Cardiac ventricle fibroblast (primary cell): ENCODE results near the gene NUP205. TPM values are rescaled to one million over a fixed set of nuclear protein-coding genes. Genes with fewer than 3 reads are reported as not detected.

Experiments
- total RNA-seq: library from RNA; depleted of rRNA; stranded (reverse); fragments of >200 nt; gene quantifications from 2 replicates; pipeline ENCODE4 v1.2.3, GENCODE V29; 2015

The NUP205 gene
- 19.0 and 33.8 TPM in 2 replicates for total RNA-seq

GRCh38 chr7:135557455-135558336, at the start of gene NUP205:
TSS of gene NUP205 (plus strand) at chr7:135557917. CDS start at chr7:135557945, 28 bp downstream.

GRCh38 chr7:135509839-135510591, 47.7 kb upstream of the NUP205 start, which contains the start of gene CNOT4:
TSS of gene CNOT4 (minus strand) at chr7:135510102. CDS start at chr7:135438331, 71,771 bp downstream.

GRCh38 chr7:135662373-135663114, 104.8 kb downstream of the NUP205 start, which contains the start of gene STMP1:
TSS of gene STMP1 (plus strand) at chr7:135662514.

Other genes with a start within 250 kb of the NUP205 start
- gene CNOT4, start 47.8 kb upstream of the NUP205 start, total RNA-seq = 12.0 and 13.7 TPM in 2 replicates
- gene STMP1, start 104.6 kb downstream of the NUP205 start, total RNA-seq = 21.4 and 29.6 TPM in 2 replicates
- gene SLC13A4, start 170.3 kb downstream of the NUP205 start, total RNA-seq = not detected in 2 replicates
- 1.3 and 1.8 TPM in 2 replicates for gene FAM180A, start 190.9 kb downstream of the NUP205 start, total RNA-seq